Caki2 (cell line): ENCODE measurements around the gene KRT83. TPM values are rescaled to one million over a fixed set of nuclear protein-coding genes. Genes with fewer than 3 reads are reported as not detected.

ENCODE experiments used
- DNase-seq: peaks from one replicate; pipeline ENCODE4 v3.0.0-alpha.2; 2015; ENCODE audit warnings: low read depth
- in situ Hi-C: cut with HindIII; loops from 2 replicates; pipeline ENCODE4 v1.10.0; 2016; ENCODE audit warnings: low sequenced_read_pairs, low pct_unique_long_range_greater_than_20kb, mixed read lengths
- total RNA-seq: library from RNA; depleted of rRNA; stranded (reverse); fragments of >200 nt; shearing (Covaris generic); gene quantifications from 2 replicates; pipeline ENCODE4 v1.2.3, GENCODE V29; 2014; ENCODE audit warnings: low replicate concordance; rRNA removed

KRT83 gene
- not detected in 2 replicates for total RNA-seq

- in situ Hi-C loops, result no loop called here
- no peak for DNase-seq
These were observed at the start of gene KRT83 for GRCh38 chr12:52320784-52321400. Gene KRT83, minus strand, starts transcription at chr12:52321398. Its CDS starts 63 bp downstream, at chr12:52321335.

GRCh38 chr12:52369809-52370208, 48.6 kb upstream of the KRT83 start:
- in situ Hi-C loops, result no loop called here
- no peak for DNase-seq

GRCh38 chr12:52369211-52369610, 48.0 kb upstream of the KRT83 start:
- in situ Hi-C loops, result no loop called here
- DNase-seq, result no peak

GRCh38 chr12:52368508-52368907, 47.3 kb upstream of the KRT83 start:
- DNase-seq, result no peak
- in situ Hi-C loops, result no loop called here

DNA sequence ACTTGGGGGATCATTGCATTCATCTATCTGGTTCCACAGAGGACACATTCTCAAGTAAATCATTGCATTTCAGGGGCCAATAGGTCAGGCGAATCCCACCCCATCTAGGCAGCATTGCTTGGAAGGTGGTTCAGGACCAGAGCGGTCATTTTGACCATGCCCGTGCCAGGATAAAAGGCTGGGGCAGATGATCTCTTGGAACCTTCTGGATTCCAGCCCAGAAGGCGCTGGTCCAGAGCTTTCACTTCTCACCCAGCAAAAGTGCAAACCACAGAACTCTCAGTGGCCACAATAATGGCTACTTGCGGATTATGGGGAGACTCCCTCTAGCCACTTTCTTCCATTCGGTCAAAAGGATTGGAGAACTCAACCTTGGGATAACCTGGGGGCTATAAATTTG, 46.7 kb upstream of the KRT83 start:
- in situ Hi-C loops, result no loop called here
- no peak for DNase-seq

- no peak for DNase-seq
- in situ Hi-C loops, result no loop called here
These were observed 45.7 kb upstream of the KRT83 start, which contains the start of gene KRT85 for GRCh38 chr12:52366738-52367485. Gene KRT85, minus strand, starts transcription at chr12:52367481. Its CDS starts 76 bp downstream, at chr12:52367405.

DNA sequence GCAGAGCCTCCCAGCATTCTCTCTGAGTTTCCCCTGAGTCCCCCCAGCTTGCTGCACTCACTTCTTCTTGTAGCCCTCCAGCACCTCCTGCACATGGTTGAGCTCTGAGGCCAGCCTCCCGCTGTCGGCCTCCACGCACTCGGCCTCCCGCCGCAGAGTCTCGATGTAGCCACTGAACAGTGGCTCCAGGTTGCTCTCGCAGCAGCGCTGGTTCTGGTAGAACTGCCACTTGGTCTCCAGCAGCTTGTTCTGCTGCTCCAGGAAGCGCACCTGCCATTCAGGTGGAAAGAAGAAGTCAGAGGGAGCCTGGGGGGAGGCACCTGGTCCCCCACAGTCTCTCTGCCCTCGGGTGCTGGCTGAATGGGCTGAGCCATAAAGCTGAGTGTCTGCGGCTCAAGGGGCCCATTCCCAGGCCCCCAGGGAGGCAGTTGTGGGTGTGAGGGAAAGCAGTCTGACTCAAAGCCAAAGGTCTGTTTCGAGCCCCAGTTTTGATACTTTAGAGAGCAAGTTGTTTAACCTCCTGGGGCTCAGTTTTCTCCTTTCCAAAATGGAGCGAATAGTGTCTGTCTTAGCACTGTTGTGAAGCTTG, 43.8 kb upstream of the KRT83 start:
- in situ Hi-C loops, result no loop called here
- DNase-seq, result no peak

DNA sequence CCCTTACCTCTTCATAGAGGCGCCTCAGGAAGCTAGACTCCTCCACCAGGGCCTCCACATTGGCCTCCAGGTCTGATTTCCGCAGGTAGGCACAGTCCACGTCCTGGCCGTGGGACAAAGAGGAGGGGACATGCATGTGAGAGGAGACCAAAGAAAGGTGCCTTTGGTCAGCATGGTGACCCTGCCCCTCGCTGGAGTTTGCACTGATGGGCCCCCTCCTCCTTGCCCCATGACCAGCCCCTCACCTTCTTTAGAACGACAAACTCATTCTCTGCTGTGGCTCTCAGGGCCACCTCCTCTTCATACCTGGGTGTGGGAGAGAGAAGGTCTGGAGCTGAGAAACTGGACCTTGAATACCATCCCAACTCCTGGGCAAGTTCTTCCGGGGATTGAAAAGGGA, 42.9 kb upstream of the KRT83 start:
- DNase-seq, result no peak
- in situ Hi-C loops, result no loop called here

- in situ Hi-C loops, result no loop called here
- DNase-seq, result no peak
These were observed 42.0 kb upstream of the KRT83 start for GRCh38 chr12:52363111-52363679.

- DNase-seq, result no peak
- in situ Hi-C loops, result no loop called here
These were observed 41.0 kb upstream of the KRT83 start for GRCh38 chr12:52362118-52362726.

GRCh38 chr12:52361553-52361952, 40.4 kb upstream of the KRT83 start:
- in situ Hi-C loops, result no loop called here
- DNase-seq, result no peak

GRCh38 chr12:52360663-52361271, 39.6 kb upstream of the KRT83 start:
- no peak for DNase-seq
- in situ Hi-C loops, result no loop called here

- no peak for DNase-seq
- in situ Hi-C loops, result no loop called here
These were observed 39.0 kb upstream of the KRT83 start for GRCh38 chr12:52360106-52360662.

- in situ Hi-C loops, result no loop called here
- DNase-seq, result no peak
These were observed 38.4 kb upstream of the KRT83 start for GRCh38 chr12:52359621-52360061.

- no peak for DNase-seq
These were observed 37.6 kb upstream of the KRT83 start for GRCh38 chr12:52358575-52359350.

DNA sequence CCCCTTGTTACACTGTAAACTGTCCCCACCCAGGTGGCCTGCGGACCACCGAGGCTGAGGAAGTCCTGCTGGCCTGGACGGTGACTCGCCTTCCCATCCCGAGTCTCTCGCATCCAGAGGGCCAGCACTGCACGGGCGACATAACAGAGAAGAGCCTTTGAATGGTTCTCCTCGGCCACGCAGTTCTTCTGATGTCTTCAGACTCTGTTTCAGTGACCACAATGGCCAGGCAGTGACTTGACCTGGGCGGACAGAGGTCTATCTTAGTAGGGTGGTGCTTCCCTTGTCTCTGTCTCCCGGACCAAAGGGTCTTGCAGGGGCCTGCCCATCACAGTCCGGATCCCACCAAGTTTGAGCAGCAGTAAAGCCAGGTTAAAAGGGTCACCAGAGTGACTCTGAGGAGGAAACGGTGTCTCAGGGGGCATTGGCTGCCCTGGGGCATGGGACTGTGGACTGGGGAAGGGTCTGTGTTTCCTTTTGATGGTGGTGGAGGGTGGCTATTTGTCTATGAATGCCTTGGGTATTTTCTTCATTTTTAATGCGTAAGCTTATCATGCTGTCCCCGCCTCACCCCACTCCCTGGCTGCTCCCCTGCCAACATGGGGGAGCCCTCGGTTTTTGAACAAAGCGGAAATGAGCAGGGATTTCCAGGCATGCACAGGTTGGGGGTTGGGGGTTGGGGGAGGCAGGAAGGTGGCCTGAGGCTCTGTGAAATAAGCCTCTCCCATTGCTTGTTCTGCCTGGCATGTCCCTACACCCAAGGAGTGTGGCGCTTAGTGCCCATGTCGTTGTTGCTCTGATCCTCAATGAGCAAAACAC, 35.8 kb upstream of the KRT83 start:
- in situ Hi-C loops, result no loop called here
- no peak for DNase-seq

More at GRCh38 chr12:52358575-52359350, 37.6 kb upstream of the KRT83 start:
- in situ Hi-C loops, result no loop called here
